Stimulated activated CD4-positive, alpha-beta T cell treated with anti-CD3 and anti-CD28 coated beads, Interleukin-15, amount 100 ng/mL, for 1 hour (primary cell): ENCODE data around the gene MTHFD1L.

Experiments
- DNase-seq, 2 donors: peaks; one replicate each; pipeline ENCODE4 v3.0.0-alpha.2; 2020; ENCODE audit warnings: low read depth in 1 of 2, low spot score in 1 of 2

Gene MTHFD1L

DNA sequence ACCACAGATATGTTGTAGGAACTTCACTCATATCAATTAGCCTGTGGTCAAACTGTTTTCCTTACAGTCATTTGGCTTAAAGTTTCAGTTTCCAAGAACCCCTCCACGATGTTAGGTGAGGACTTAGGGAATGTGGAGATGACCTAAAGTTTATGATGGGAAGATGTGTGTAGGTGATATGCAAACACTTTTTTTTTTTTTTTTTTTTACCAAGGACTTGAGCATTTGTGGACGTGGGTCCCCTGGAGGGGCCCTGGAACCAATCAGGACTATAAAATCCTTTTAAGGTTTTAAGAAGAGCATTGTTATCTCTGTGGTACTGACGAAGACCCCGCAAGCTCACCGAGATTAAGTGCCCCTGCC lies 478 bp upstream of the MTHFD1L start:
- DNase-seq: no peak

GRCh38 chr6:150866147-150866990 lies 867 bp downstream of the MTHFD1L start:
- peak; percentile 49 to 74 for DNase-seq

DNA sequence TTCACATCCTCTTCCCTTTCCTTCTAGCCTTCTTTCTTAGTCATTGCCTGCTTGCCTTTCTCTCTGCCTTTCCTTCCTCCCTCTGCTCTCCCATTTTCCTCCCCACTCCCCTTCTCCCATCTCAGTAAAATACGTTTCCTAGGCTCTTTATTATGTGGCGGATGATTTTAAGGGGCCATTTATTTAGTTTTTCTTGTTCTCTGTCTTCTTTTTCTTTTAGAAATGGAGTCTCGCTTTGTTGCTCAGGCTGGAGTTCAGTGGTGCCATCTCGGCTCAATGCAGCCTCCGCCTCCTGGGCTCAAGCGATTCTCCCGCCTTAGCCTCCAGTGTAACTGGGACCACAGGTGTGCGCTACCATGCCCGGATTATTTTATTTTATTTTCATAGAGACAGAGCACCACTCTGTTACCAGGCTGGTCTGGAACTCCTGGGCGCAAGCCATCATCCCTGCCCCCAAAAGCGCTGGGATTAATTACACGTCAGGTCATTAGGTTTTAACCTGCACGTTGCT lies 1.5 kb downstream of the MTHFD1L start:
- DNase-seq: no peak

DNA sequence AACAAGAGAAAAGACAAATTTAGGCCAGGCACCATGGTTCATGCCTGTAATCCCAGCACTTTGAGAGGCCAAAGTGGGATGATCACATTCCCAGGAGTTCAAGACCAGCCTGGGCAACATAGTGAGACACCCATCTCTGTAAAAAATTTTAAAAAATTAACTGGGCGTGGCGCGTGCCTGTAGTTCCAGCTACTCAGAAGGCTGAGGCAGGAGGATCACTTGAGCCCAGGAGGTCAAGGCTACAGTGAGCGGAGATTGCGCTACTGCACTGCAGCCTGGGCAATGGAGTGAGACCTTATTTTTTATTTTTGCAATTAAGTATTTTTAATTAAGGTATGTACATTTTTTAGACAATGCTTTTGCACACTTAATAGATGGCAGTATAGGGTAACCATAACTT lies 3.3 kb downstream of the MTHFD1L start:
- DNase-seq: no peak

DNA sequence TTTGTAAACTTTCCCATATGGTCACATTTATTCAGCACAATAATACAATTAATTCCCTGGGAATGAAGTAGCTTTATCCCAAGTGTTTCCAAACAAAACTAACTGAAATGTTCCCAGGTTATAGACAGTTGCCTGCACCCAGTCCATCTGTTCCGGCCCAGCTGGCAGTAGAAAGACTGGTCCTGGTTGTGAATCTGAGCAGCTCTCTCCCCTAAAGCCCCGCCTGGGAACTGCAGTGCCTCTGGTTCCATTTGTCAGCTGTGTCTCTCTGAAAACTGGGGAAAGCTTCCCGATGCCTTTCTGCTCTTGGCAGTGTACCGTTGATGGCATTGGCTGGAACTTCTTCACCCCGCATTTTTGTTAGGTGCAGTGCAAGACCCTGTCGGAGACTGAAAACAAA lies 8.7 kb downstream of the MTHFD1L start:
- no peak for DNase-seq

DNA sequence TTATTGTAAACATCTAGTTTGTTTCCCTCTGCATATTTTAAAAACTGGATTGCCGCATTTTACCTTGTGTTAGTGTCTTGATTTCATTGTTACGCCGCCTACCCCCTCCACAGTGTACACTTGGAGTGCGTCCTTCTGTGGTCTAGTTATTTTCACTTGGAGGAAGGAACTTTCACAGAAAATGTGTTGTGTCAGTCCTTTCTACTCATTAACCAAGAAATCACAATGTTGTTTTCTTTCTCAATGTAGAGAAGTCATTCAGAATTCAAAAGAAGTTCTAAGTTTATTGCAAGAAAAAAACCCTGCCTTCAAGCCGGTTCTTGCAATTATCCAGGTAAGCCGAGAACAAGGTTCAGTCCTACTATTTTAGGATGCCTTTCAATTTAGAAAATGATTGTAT lies 10.3 kb downstream of the MTHFD1L start:
- no peak for DNase-seq

GRCh38 chr6:150876598-150876997 lies 11.1 kb downstream of the MTHFD1L start:
- no peak for DNase-seq

GRCh38 chr6:150877928-150878327 lies 12.4 kb downstream of the MTHFD1L start:
- no peak for DNase-seq

DNA sequence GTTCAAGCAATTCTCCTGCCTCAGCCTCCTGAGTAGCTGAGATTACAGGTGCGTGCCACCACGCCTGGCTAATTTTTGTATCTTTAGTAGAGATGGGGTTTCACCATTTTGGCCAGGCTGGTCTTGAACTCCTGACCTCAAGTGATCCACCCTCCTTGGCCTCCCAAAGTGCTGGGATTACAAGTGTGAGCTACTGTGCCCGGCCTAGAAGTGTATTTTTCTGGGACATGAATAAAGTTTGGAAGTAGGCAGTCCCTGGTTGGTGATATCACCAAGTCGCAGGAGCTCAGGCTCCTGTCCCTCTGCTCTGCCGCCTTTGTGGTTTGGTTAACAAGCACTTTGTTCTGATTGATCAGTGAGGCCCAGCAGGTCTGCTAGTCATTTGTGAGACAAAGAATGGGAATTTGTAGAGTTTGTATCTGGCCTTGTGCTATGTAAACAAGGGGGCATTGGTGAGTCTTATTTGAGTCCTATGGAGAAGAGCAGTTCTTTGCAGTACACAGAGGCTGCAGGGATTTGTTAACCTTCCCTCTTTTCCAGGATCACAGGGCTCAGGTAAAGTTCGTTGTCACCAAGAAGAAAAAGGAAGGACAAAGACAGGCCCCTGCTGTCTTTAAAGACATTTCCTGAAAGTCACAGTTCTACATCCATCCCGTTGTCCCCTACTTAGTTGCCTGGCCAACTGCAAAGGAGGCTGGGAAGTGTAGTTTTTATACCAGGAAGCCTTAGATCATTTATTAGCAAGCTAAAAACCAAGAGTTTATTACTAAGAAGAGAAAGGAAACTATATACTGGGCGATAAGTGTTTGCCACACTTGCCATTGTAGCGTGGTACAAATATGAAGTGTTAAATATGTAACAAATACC lies 13.1 kb downstream of the MTHFD1L start:
- no peak for DNase-seq

- DNase-seq: no peak
These were observed 14.8 kb downstream of the MTHFD1L start for GRCh38 chr6:150880336-150880735.

DNA sequence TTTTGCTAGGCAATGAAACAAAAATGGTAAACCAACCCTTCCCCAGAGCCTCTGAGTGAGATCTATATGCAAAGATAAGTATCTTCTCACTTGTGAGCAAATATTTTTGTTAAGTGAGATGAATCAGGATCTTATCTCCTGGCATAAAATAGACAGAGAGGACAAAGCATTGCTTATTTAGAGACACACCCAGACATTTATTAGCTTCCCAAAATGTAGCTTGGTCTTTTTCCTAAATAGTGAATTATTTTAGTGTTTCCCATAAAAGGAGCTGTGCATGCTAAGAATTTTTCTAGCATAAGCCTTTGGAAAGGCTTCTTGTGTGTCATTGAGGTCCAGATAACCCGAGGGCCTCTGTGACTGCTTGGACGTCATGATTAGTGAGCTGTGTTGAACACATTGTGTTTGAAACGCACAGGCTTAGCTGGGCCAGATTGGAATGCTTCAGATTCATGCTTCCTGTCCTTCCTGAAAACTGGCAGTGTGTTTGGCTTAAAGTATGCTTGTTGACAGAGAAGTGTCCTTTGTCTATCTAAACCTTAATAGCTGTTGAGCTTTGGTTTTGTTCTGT lies 16.5 kb downstream of the MTHFD1L start:
- DNase-seq: no peak

- DNase-seq: no peak
These were observed 18.0 kb downstream of the MTHFD1L start for GRCh38 chr6:150883521-150883920.

- DNase-seq: no peak
These were observed 20.7 kb downstream of the MTHFD1L start for GRCh38 chr6:150886155-150886554.

DNA sequence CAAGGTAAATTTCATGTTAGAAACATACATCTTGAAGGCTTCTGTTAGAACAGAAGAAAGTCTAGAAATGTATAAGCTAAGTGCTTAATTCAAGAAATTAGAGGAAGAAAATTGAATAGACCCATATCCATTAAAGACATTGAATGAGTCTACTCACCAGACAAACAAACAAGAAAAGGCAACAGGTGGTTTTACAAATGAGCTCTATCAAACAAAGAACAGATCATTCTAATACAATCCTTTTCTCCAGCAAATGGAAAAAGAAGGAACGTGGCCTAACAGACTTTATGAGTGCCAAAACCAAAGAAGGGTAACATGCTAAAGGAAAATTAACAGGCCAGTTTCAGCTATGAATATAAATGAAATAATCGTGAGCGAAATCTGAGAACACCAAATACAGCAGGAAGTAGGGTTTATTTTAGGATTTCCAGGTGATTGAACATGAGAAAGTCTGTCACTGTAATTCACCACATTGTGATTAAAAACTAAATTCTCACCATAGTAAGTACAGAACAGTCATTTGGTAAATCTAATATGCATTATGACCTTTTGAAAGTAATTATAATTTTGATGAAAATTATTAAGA lies 22.6 kb downstream of the MTHFD1L start:
- DNase-seq: no peak

DNA sequence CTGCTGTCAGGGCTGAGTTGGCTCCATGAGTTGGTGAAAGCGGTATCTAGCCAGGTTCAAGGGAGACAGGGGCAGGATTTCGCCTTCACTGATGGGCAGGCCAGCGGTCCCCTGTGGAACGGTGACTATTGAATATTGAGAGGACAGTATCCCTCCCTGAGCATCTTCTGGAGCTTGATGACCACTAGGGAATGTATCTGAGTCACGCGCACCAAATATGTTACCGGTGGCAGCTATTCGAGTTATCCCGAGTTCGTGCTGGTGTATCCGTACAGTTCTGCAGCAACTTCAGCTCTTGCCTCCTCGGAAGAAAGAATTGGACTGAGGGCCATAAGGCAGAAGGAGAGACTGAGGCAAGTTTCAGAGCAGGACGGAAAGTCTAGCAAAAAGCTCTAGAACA lies 24.8 kb downstream of the MTHFD1L start:
- DNase-seq: no peak

GRCh38 chr6:150891888-150892485 lies 26.5 kb downstream of the MTHFD1L start:
- peak; percentile 28 to 29 for DNase-seq

DNA sequence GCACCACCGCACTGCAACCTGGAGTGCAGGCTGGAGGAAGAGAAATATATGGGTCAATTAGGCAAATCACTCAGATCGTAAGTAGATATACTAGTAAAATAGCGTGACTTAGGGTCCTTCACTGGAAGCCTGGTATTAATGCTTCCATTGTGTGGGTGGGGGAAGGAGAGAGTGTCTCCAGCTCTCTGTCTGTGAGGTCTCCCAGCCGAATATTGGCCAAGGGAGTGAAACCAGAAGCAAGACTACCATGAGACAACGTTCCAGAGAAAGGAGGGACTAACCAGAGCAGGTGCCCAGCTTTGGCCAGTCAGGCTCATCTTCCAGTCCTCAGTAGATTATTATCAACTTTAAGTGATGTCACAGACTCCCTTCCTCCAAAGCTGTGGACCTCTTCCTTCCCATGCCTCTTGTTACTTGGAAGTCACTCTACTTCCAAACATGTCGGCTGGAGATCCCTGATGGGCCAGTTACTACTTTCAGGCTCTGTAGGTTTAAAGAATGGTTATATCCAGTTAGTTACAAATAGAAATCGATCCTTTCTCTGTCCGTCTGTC lies 28.8 kb downstream of the MTHFD1L start:
- DNase-seq: no peak

GRCh38 chr6:150894935-150895552 lies 29.5 kb downstream of the MTHFD1L start:
- no peak for DNase-seq

- DNase-seq: no peak
These were observed 30.6 kb downstream of the MTHFD1L start for GRCh38 chr6:150895928-150896632.
